ENCODE measurements around the gene MGAT5. TPM values are rescaled to one million over a fixed set of nuclear protein-coding genes. Genes with fewer than 3 reads are reported as not detected.

Gene MGAT5
- total RNA-seq, 2 donors from 2014 or later: 61.7 to 63.2 TPM

DNA sequence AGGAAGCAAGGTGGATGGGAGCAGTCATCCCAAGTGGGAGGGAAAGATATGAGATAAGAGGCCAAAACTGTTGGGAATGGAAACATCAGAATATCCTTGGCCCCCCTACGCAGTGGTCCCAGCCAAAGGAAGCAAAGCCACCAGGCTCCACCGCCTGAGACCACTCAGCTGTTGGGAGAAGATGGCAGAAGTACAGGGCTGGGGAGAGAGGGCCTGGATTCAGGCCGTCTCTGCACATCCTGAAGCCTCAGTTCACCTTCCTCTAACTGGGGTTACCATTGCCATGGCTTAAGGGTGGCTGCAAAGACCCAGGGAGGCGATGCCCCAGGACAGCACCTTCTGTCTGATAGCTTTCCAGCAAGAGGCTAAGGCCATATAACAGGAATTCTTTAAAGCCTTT, 193.8 kb downstream of the MGAT5 start:
- TF ChIP-seq, protein P1, sequence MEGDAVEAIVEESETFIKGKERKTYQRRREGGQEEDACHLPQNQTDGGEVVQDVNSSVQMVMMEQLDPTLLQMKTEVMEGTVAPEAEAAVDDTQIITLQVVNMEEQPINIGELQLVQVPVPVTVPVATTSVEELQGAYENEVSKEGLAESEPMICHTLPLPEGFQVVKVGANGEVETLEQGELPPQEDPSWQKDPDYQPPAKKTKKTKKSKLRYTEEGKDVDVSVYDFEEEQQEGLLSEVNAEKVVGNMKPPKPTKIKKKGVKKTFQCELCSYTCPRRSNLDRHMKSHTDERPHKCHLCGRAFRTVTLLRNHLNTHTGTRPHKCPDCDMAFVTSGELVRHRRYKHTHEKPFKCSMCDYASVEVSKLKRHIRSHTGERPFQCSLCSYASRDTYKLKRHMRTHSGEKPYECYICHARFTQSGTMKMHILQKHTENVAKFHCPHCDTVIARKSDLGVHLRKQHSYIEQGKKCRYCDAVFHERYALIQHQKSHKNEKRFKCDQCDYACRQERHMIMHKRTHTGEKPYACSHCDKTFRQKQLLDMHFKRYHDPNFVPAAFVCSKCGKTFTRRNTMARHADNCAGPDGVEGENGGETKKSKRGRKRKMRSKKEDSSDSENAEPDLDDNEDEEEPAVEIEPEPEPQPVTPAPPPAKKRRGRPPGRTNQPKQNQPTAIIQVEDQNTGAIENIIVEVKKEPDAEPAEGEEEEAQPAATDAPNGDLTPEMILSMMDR (IDR thresholded peaks at IDR 0.05): no peak
- no peak overlapping the region for H3K9ac ChIP-seq (ENCODE audit: low read depth in 2 of 2, low read length in 2 of 2)
- intact Hi-C loops (cut with DNase I): no loop called here

DNA sequence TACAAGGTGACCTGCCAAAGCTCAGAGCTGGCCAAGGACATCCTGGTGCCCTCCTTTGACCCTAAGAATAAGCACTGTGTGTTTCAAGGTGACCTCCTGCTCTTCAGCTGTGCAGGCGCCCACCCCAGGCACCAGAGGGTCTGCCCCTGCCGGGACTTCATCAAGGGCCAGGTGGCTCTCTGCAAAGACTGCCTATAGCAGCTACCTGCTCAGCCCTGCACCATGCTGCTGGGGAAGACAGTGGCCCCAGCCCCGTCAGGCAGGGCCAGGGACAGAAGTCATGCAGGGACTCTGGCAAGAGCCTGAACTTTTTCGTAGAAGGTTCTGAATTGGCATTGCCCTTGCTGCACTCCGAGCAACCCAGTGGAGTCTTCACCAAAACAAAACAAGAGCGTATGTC, 194.8 kb downstream of the MGAT5 start:
- Histone ChIP-seq H3K27ac (no peak overlapping the region), H3K9ac (ENCODE audit: low read depth in 2 of 2, low read length in 2 of 2) (no peak overlapping the region), H3K4me3 (no peak overlapping the region), H3K9me3 (no peaks in the 10 kb centered on the region), H3K36me3 (no peaks in the 10 kb centered on the region), H3K27me3 (no peaks in the 10 kb centered on the region), H3K4me1 (no peaks in the 10 kb centered on the region)
- intact Hi-C loops (cut with DNase I): no loop called here
- TF ChIP-seq, protein P1 (IDR thresholded peaks at IDR 0.05): no peak
- DNase-seq: no peak

More for the DNA sequence above, 193.8 kb downstream of the MGAT5 start:
- no peak for DNase-seq
- H3K27me3 ChIP-seq: no peaks in the 10 kb centered on the region
- no peaks in the 10 kb centered on the region for H3K9me3 ChIP-seq
- no peak overlapping the region for H3K4me3 ChIP-seq
- H3K4me1 ChIP-seq: no peaks in the 10 kb centered on the region
- H3K36me3 ChIP-seq: no peaks in the 10 kb centered on the region
- H3K27ac ChIP-seq: no peak overlapping the region

DNA sequence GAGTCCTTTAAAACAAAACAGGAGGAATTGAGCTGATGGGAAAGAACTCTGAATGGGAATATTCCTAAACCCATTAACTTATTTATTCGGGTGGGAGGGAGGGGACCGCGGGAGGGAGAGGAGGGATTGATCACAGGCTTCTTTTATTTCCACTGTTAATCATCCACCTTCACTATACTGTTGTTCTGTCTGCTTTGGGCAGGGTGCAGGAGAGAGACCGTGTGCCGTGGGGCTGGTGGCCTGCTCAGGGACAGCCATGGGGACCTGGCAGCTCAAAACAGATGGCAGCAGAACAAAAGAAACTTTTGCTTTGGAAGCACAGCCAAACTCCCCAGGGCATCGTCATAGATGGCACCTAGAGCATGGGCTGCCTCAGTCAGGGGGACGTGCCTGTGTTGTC, 195.3 kb downstream of the MGAT5 start:
- intact Hi-C loops (cut with DNase I): no loop called here
- Histone ChIP-seq H3K4me3 (no peak overlapping the region), H3K9me3 (no peaks in the 10 kb centered on the region), H3K9ac (ENCODE audit: low read depth in 2 of 2, low read length in 2 of 2) (no peak overlapping the region), H3K4me1 (no peaks in the 10 kb centered on the region), H3K36me3 (no peaks in the 10 kb centered on the region), H3K27me3 (no peaks in the 10 kb centered on the region), H3K27ac (no peak overlapping the region)
- DNase-seq: no peak
- TF ChIP-seq, protein P1 (IDR thresholded peaks at IDR 0.05): no peak

DNA sequence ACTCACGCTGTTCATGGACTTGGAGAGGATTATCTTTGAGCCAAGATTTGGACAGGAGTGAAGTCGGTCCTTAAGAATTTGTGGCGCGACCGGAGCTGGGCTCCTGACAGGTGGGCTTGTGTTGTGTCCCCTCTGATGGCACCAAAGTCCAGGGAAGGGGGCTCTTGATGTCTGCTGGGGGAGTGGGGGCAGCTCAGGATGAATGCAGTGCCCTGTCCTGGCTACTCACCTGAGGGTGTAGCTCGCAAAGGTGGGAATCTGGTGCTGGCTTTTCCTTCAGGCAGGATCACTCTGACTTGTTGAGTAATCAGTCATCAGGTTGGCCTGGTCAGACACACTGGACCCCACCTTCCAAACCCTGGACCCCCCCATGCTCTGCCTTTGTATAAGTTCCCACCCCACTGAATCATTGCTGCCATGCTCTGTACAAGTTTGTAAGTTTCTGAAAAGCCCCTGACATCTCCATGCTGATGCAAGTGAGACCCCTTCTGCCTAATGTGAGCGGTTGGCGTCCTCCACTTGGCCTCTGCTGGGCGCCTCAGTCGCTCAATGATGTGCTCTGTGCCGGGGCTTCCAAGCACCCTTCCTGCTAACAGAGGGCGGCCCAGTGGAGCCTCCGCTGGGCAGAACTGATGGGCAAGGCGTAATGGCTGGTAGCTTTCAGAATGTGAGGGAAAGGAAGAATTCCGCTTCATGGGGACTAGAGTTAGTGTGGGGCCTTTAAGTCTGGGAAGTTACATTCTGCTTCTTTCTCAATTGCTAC, 196.1 kb downstream of the MGAT5 start:
- Histone ChIP-seq H3K9me3 (no peaks in the 10 kb centered on the region), H3K9ac (ENCODE audit: low read depth in 2 of 2, low read length in 2 of 2) (no peak overlapping the region), H3K4me1 (no peaks in the 10 kb centered on the region), H3K27ac (no peak overlapping the region), H3K4me3 (no peak overlapping the region), H3K27me3 (no peaks in the 10 kb centered on the region), H3K36me3 (no peaks in the 10 kb centered on the region)
- TF ChIP-seq, protein P1 (IDR thresholded peaks at IDR 0.05): no peak
- no peak for DNase-seq
- intact Hi-C loops (cut with DNase I): loop anchor here (10.0 kb wide), 1 partner anchor 465 kb away; the partner anchor contains the start of gene CCNT2

DNA sequence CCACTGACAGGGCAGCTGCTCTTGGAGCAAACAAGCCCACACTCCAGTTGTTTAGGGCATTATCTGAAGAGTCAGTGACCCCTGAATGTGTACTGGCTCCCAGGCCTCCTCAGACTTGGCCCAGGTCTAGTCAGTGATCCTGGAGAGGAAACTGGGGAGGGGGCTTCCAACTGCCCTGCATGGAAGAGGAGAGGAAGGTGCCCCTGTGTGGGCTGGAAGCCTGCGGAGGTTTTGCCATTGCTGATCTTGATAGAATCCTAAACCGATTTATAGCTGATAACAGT, 197.4 kb downstream of the MGAT5 start:
- H3K4me1 ChIP-seq: no peaks in the 10 kb centered on the region
- H3K9ac ChIP-seq (ENCODE audit: low read depth in 2 of 2, low read length in 2 of 2): no peak overlapping the region
- TF ChIP-seq, protein P1 (IDR thresholded peaks at IDR 0.05): no peak
- intact Hi-C loops (cut with DNase I): loop anchor here (10.0 kb wide), 1 partner anchor 464 kb away; the partner anchor contains the start of gene CCNT2
- no peaks in the 10 kb centered on the region for H3K36me3 ChIP-seq
- H3K9me3 ChIP-seq: no peaks in the 10 kb centered on the region
- no peak overlapping the region for H3K4me3 ChIP-seq
- no peaks in the 10 kb centered on the region for H3K27me3 ChIP-seq
- H3K27ac ChIP-seq: no peak overlapping the region
- no peak for DNase-seq
